DND-41 (cell line): ENCODE results near the gene SPTSSB.

Experiments used
- ATAC-seq: fragments of 200-7000 bp; cut with Tn5 transposase; 3 replicates; pipeline ENCODE4 v1.9.1; 2021; ENCODE audit warnings: low read depth; ENCODE audit not compliant: insufficient read depth
- DNase-seq: peaks from one replicate; pipeline ENCODE4 v3.0.0-alpha.2; 2020
- H2AFZ ChIP-seq: 2 replicates; pipeline ENCODE4 v1.6.0; 2012; ENCODE audit warnings: low read depth, low read length
- H3K27ac ChIP-seq: 2 replicates; pipeline ENCODE4 v1.5.1; 2012; ENCODE audit warnings: low read length, inconsistent platforms
- H3K27me3 ChIP-seq: fragments of 200-600 bp; sonication (generic); 2 replicates; pipeline ENCODE4 v1.6.0; 2012; ENCODE audit warnings: low read length, mild to moderate bottlenecking, inconsistent platforms; ENCODE audit not compliant: insufficient read depth, poor library complexity
- H3K36me3 ChIP-seq: 2 replicates; pipeline ENCODE4 v1.5.1; 2012; ENCODE audit warnings: low read length, inconsistent platforms; ENCODE audit not compliant: insufficient read depth
- H3K4me1 ChIP-seq: 2 replicates; pipeline ENCODE4 v1.5.1; 2012; ENCODE audit warnings: mild to moderate bottlenecking, low read length; ENCODE audit not compliant: insufficient read depth
- H3K4me2 ChIP-seq: 2 replicates; pipeline ENCODE4 v1.6.0; 2012; ENCODE audit warnings: mild to moderate bottlenecking, moderate library complexity, low read length, inconsistent platforms; ENCODE audit not compliant: insufficient read depth
- H3K4me3 ChIP-seq, 2 experiments: fragments of 200-600 bp in 1 of 2; shearing (Covaris generic) in 1 of 2; 2 replicates each; pipeline ENCODE4 v1.5.1; 2012 to 2016; ENCODE audit warnings: inconsistent platforms in 2 of 2, low read length in 2 of 2, mild to moderate bottlenecking in 2 of 2, low read depth in 1 of 2, moderate library complexity in 1 of 2
- H3K79me2 ChIP-seq: 2 replicates; pipeline ENCODE4 v1.6.0; 2012; ENCODE audit warnings: low read length, inconsistent platforms; ENCODE audit not compliant: insufficient read depth
- H3K9ac ChIP-seq: 2 replicates; pipeline ENCODE4 v1.6.0; 2012; ENCODE audit warnings: low read depth, mild to moderate bottlenecking, inconsistent platforms, low read length, moderate library complexity
- H3K9me3 ChIP-seq: 2 replicates; pipeline ENCODE4 v1.5.1; 2012; ENCODE audit warnings: low read length, moderate library complexity, mild to moderate bottlenecking, inconsistent platforms; ENCODE audit not compliant: insufficient read depth, severe bottlenecking
- H4K20me1 ChIP-seq: 2 replicates; pipeline ENCODE4 v1.6.0; 2012; ENCODE audit warnings: low read length; ENCODE audit not compliant: insufficient read depth
- EZH2 ChIP-seq: IDR thresholded peaks from 3 replicates; pipeline ENCODE4 v1.6.1; 2012; ENCODE audit warnings: borderline replicate concordance, low read depth, mild to moderate bottlenecking, moderate library complexity, low read length, inconsistent platforms; ENCODE audit not compliant: severe bottlenecking
- TF ChIP-seq, protein P1 (sequence below): IDR thresholded peaks from 2 replicates; pipeline ENCODE4 v1.5.1; 2012; ENCODE audit warnings: borderline replicate concordance, low read length, moderate library complexity, mild to moderate bottlenecking; ENCODE audit not compliant: poor library complexity, severe bottlenecking; ENCODE audit errors: extremely low read depth

The SPTSSB gene

DNA sequence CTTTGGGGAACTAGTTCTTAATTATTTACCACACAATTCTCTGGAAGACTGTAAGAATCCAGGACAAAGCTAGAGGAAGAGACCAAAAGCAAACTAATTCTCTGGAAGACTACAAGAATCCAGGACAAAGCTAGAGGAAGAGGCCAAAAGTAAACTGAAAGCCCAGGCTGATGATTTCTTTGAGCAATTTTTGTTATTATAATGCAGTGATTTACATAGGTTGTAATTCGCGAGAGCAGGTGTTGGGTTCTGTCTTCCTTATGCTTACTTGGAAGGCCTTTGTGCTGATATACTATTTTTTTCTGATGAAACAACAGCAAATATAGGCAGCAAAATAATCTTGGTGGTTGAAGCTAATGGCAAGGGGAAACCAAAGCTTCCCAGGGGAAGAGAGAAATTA lies 5.2 kb downstream of the SPTSSB start:
- H2AFZ ChIP-seq = no peak overlapping the region
- no peak overlapping the region for H3K9ac ChIP-seq
- no peaks in the 10 kb centered on the region for H3K4me1 ChIP-seq
- H3K27me3 ChIP-seq = peaks cover 4% of the 10 kb centered on the region
- no peaks in the 10 kb centered on the region for H3K36me3 ChIP-seq
- TF ChIP-seq EZH2 = no peak
- TF ChIP-seq, protein P1, sequence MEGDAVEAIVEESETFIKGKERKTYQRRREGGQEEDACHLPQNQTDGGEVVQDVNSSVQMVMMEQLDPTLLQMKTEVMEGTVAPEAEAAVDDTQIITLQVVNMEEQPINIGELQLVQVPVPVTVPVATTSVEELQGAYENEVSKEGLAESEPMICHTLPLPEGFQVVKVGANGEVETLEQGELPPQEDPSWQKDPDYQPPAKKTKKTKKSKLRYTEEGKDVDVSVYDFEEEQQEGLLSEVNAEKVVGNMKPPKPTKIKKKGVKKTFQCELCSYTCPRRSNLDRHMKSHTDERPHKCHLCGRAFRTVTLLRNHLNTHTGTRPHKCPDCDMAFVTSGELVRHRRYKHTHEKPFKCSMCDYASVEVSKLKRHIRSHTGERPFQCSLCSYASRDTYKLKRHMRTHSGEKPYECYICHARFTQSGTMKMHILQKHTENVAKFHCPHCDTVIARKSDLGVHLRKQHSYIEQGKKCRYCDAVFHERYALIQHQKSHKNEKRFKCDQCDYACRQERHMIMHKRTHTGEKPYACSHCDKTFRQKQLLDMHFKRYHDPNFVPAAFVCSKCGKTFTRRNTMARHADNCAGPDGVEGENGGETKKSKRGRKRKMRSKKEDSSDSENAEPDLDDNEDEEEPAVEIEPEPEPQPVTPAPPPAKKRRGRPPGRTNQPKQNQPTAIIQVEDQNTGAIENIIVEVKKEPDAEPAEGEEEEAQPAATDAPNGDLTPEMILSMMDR = no peak
- H3K4me3 ChIP-seq = no peak overlapping the region
- no peaks in the 10 kb centered on the region for H3K79me2 ChIP-seq
- H3K4me2 ChIP-seq = no peak overlapping the region
- no peaks in the 10 kb centered on the region for H3K9me3 ChIP-seq
- DNase-seq = no peak
- H3K27ac ChIP-seq = no peak overlapping the region
- no peak for ATAC-seq
- no peaks in the 10 kb centered on the region for H4K20me1 ChIP-seq

DNA sequence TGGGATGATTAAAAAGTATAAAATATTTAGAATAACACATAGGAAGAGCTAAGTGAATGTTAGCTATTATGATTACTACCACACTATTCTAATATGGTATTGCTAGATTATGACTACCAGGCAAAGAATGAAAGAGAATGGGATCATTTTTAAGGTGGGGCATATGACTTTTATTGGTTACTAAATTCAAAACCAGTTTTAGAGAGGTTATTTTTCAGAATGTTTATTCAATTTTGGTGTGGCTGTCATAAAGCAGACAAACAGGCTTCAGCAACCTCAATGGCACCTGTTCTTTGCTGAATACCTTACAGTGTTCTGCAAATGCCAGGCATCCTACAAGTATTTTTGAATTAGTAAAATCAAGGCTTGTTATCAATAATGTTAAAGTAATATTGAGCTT lies 12.8 kb downstream of the SPTSSB start:
- H3K79me2 ChIP-seq = no peaks in the 10 kb centered on the region
- no peaks in the 10 kb centered on the region for H3K4me1 ChIP-seq
- no peak overlapping the region for H2AFZ ChIP-seq
- H3K4me2 ChIP-seq = no peak overlapping the region
- TF ChIP-seq EZH2 = no peak
- TF ChIP-seq, protein P1 = no peak
- H3K27ac ChIP-seq = no peak overlapping the region
- no peaks in the 10 kb centered on the region for H3K27me3 ChIP-seq
- no peaks in the 10 kb centered on the region for H3K36me3 ChIP-seq
- H4K20me1 ChIP-seq = no peaks in the 10 kb centered on the region
- no peak overlapping the region for H3K9ac ChIP-seq
- ATAC-seq (no peak), DNase-seq (no peak)
- H3K9me3 ChIP-seq = no peaks in the 10 kb centered on the region
- H3K4me3 ChIP-seq = no peak overlapping the region

DNA sequence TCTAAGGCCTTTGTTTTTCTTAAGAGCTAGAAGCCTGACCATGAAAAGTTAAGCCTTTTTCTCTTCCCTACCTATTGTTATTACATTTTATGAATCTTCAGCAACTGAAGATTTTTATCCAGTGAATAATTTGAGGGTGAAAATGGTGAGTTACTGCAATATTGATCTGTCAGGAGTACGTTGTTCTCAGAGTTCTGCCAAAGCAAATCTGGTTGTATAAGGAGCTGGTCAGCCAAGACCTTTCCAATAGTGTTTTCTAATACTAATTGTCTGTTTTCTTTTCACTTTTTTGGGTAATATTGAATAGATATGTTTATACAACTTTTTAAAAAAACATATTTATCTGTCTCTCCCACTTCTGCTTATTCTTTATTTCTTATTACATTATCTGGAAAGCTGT lies 15.0 kb downstream of the SPTSSB start:
- H3K27me3 ChIP-seq = no peaks in the 10 kb centered on the region
- no peaks in the 10 kb centered on the region for H3K4me1 ChIP-seq
- ATAC-seq (no peak), DNase-seq (no peak)
- no peaks in the 10 kb centered on the region for H4K20me1 ChIP-seq
- H3K4me2 ChIP-seq = no peak overlapping the region
- TF ChIP-seq EZH2 = no peak
- TF ChIP-seq, protein P1 = no peak
- H3K27ac ChIP-seq = no peak overlapping the region
- no peak overlapping the region for H2AFZ ChIP-seq
- H3K9ac ChIP-seq = no peak overlapping the region
- H3K36me3 ChIP-seq = no peaks in the 10 kb centered on the region
- no peaks in the 10 kb centered on the region for H3K79me2 ChIP-seq
- H3K9me3 ChIP-seq = no peaks in the 10 kb centered on the region
- H3K4me3 ChIP-seq = no peak overlapping the region

DNA sequence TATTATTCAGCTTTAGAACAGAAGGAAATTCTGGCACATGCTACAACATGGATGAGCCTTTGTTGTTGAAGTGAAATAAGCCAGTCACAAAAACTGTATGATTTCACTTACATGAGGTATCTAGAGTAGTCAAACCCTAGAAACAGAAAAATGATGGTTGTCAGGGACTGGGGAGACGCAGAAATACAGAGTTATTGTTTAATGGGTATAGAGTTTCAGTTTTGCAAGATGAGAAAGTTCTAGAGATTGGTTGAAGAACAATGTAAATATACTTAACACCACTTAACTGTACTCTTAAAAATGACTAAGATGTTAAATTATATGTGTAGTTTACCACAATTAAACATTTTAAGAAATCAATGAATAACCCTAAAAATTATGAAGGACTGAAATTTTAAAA lies 15.8 kb downstream of the SPTSSB start:
- Histone ChIP-seq H4K20me1 (no peaks in the 10 kb centered on the region), H2AFZ (no peak overlapping the region), H3K27ac (no peak overlapping the region), H3K4me2 (no peak overlapping the region), H3K36me3 (no peaks in the 10 kb centered on the region), H3K4me3 (no peak overlapping the region), H3K27me3 (no peaks in the 10 kb centered on the region), H3K9ac (no peak overlapping the region), H3K79me2 (no peaks in the 10 kb centered on the region), H3K4me1 (0 out of 2 replicates have a peak, but pooled peaks cover under 1% of the 10 kb centered on the region), H3K9me3 (no peaks in the 10 kb centered on the region)
- TF ChIP-seq, protein P1 = no peak
- TF ChIP-seq EZH2 = no peak
- DNase-seq (no peak), ATAC-seq (no peak)
